CD4-positive, alpha-beta T cell treated with Interleukin-10 for 1 hour (primary cell): ENCODE measurements around the gene PTGR2.
"Not testable (repeated sequence)": the region's sequence is repeated elsewhere in the genome, so short reads cannot be mapped to it uniquely, and the experiment has no call there.

Experiments
- DNase-seq: peaks from one replicate; pipeline ENCODE4 v3.0.0-alpha.2; 2020

The PTGR2 gene

DNA sequence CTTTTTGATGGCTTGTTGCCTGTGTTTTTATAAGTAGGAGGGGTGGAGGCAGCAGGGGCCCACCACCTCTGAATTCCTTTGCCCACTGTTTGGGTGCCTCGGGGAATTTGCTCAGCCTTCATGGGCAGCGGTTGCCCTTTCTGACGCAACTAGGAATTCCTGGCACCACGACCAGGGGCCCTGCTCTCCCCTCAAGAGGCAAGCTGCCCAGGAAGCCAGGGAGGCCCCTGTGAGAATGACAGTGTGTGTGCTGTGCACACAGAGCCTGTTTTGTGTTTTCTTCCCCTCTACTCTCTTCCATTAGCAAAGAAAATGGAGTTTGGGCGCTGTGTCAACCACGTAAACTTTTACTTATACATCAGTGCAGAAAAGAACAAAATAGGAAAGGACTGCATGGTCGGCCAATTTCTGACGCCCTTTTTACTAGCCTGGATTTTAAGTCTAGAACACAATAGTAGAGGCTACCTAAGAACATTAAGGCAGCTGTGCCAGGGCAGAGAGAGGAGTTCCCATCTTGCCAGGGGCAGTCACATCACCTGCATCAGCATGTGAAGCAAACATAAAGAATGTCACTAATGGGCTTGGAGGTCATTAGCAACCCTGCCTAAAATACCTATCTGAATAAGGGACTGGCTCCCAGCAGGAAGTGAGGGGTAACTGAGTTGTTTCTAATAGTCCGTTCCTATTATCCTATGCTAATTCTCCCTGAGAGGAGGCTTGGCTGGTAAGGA is 17.9 kb upstream of the PTGR2 start:
- no peak for DNase-seq

DNA sequence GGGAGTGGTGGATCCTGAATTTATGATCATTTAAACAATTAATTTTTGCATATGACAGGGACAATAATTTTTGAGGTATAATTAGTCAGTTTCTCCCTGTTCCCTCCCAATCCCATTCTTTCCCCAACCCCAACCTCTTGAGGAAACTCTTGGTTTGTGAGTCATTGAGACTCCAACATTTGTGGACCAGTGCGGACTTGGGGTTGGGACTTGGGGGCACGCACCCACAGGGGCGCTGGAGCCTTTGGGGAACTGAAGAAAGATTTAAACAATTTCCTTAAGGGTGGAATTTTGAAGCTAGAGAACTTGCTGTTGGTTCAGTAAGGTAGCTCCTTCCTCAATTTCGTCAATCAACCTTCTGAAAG is 17.4 kb upstream of the PTGR2 start:
- DNase-seq: no peak

DNA sequence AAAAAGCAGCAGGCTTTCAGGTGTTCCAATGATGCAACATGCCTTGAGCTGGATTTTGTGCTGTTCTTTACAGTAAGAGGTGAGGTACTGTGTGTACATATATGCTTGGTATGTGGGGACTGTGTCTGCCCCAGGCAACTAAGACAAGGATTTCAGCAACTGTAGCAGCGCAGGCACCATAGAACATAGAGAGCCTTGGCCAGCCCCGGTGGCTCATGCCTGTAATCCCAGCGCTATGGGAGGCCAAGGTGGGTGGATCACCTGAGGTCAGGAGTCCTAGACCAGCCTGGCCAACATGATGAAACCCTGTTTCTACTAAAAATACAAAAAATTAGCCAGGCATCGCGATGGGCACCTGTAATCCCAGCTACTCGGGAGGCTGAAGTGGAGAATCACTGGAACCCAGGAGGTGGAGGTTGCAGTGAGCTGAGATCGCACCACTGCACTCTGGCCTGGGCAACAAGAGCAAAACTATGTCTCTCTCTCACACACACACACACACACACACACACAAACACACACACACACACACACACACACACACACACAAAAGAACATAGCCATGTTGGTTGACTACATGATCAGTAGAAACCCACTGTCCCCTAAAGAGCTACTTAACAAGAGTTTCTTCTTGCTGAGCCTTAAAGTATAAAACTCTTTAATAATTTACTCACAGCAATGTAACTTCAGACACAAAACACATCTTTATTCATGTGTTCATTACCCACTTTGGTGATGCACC is 13.2 kb upstream of the PTGR2 start:
- DNase-seq: not testable (repeated sequence)

DNA sequence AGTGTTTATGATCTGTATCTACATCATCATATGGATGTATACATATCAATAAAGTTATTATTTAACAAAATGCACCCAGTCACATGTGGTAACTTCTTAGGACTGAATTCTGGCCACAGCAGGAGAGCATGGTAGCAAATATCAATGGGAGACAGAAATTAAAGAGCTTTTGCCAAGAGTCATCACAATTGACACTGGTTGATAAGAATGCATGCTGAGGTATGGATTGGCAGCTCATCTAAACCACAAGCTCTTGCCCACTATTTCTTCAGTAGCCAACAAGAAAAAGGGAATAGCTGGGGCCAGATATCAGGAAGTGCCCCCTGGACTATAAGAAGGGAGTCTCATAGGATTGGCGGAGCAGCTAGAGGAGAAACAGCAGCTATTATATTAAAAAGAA is 9.4 kb upstream of the PTGR2 start:
- no peak for DNase-seq

DNA sequence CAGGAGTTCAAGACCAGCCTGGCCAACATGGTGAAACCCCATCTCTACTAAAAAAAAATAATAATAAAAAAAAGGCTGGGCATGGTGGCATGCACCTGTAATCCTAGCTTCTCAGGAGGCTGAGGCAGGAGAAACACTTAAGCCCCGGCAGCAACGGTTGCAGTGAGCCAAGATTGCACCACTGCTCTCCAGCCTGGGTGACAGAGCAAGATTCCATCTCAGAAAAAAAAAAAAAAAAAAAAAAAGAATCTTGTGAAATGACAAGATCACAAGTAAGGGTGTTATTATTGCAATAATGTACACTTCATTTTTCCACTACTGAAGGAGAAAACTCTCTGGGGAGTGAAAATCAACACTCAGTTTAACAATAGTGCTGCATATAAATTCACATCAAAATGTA is 8.8 kb upstream of the PTGR2 start:
- DNase-seq: no peak

DNA sequence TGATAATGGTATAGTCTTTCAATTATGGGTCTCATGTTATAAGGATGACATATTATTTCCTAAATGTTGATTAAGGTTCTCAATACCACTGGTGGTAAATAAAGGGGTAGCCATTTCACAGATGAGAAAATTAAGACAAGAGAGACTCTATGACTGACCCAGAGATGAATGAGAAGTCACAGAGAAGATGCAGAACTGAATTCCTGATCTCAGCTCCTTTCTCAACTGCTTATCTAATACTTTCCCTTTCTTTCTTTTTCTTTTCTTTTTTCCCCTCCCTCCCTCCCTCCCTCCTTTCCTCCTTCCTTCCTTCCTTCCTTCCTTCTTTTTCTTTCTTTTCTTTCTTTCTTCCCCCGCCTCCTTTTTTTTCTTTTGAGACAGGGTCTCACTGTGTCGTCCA is 8.3 kb upstream of the PTGR2 start:
- DNase-seq: no peak

DNA sequence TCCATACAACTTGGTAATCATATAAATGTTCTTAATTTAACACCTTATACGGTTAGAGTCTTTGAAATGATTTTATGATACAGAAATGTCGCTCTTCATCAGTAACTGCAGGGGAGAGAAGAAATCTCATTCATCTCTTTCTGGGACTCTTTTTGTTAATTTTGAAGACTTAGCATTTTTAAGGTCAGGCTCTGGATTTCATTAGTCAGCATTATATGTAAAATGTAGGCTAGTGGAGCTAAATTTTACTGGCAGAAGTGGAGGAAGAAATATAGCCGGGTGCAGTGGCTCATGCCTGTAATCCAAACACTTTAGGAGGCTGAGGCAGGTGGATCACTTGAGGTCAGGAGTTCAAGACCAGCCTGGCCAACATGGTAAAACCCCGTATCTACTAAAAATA is 4.7 kb upstream of the PTGR2 start:
- no peak for DNase-seq

DNA sequence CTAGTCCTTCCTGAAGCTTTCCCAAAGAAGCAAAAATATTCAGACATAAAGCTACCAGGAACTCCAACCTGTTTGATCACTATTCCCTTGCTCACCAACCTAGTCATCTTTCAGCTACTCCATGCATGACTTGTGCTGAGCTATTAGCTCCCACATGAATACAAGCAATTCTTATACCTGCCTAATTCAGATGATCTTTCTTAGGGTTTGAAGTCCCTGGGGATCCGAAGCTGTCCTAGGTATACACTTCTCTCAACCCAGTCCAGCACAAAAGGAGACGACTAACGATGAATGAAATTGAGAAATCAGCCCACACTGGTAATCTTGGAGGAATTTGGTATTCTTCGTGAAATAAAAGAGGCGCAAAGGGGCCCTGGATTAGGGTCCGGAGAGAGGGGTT is 631 bp upstream of the PTGR2 start:
- DNase-seq: no peak

DNA sequence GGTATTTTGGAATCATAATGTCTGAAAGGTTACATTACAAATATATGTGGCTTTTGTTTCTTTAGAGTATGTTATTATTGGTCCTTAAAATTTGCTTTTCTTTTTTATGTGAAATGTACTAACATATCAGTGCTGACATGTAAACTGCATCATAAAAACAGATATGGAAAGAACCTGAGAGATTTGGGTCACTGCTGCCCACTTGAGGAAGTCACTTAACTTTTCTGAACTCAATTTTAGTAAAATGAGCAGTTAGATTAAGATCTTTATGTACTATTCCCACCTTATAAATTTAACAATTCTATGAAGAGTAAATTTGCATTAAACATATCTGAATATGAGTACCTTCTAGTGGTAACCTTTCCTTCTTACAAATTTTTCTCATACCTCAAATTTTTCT is 7.5 kb downstream of the PTGR2 start:
- no peak for DNase-seq

DNA sequence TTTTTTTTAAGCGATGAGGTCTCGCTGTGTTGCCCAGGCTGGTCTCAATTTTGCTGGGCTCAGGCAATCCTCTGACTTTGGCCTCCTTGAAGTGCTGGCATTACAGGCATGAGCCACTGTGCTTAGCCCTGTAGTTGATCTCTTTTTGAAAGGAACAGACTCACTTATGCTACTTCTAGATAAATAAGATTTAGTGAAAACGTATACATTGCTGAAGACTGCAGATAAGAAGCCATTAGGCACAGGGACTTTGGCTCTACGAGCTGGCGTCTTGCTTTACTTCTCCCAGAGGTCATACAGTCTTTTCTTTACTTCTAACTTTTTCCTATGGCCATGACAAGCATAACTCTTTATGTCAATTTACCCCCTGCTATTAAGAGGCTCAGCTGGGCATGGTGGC is 9.4 kb downstream of the PTGR2 start:
- DNase-seq: no peak

DNA sequence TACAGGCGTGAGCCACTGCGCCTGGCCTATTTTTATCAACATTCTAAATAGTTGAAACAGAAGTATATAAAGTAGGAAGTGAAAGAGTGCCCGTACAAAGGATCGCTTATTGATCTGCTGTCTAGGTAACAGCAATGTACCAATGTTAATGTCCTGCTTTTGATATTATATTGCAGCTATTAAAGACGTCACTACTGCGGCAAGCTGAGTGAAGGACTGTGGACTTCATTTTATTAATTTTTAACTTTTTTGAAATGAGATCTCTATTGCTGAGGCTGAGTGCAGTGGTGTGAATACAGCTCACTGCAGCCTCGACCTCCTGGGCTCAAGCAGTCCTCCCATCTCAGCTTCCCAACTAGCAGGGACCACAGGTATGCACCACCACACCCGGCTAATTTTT is 10.8 kb downstream of the PTGR2 start:
- no peak for DNase-seq

DNA sequence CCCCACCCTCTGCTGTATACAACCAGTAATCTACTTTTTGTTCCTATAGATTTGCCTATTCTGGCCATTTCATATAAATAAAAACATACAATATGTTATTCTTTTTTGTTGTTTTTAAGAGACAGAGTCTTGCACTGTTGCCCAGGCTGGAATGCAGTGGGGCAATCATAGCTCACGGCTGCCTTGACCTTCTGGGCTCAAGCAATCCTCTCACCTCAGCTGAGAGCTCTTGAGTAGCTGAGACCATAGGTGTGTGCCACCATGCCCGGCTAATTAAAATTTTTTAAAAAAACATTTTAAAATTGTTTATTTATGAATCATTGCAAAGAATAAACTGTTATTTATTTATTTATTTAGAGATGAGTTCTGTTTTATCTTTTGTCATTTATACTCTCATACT is 11.6 kb downstream of the PTGR2 start:
- no peak for DNase-seq

DNA sequence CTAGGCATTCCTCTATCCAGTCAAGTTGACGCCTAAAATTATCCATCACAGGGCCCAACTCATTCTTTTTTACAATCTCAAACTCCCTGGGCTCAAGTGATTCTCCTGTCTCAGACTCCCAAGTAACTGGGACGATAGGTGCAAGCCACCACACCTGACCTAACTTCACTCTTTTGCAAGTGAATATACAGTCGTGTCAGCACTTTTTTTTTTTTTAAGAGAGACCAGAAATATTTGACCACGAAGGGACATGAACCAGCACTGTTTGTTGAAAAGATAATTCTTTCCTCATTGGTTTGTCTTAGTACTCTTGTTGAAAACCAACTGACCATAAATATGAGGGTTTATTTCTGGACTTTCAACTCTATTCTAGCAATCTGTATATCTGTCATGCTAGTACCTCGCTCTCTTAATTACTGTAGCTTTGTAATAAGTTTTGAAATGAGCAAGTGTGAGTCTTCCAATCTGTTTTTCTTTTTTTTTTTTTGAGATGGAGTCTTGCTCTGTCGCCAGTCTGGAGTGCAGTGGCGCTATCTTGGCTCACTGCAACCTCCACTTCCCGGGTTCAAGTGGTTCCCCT is 14.0 kb downstream of the PTGR2 start:
- DNase-seq: no peak

DNA sequence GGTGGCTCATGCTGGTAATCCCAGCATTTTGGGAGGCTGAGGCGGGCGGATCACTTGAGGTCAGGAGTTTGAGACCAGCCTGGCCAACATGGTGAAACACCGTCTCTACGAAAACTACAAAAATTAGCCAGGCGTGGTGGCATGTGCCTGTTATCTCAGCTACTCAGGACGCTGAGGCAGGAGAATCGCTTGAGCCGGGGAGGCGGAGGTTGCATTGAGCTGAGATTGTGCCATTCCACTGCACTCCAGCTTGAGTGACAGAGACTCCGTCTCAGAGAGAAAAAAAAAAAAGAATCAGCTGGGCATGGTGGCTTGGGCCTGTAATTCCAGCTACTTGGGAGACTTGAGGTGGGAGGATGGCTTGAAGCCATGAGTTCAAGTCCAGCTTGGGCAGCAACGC is 18.1 kb downstream of the PTGR2 start:
- not testable (repeated sequence) for DNase-seq

DNA sequence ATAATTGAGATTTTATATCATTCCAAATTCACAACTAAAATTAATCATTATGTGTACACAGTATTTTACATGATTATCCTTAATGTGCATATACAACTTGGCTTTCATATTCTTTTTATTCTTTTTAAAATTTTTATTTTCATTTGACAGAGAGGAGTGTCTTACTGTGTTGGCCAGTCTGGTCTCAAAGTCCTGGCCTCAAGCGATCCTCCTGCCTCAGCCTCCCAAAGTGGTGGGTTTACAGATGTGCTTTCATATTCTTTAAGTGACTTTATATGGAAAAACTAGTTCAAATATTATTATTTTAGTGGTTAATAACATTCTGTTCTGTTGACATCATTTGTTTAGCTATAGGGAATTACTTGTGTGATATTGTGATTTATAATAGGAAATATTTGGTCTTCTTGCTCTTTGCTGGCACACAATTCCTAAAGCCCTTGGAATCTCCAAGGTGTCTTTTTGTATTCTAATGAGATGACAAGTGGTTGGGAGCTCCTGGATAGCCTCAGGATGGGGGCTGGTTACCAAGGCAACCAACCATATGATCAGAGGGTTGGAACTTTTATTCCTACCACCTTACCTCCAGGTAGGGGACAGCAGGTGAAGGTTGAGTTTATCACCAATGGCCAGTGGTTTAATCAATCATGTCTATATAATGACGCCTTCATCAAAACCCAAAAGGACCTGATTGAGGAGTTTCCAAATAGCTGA is 19.0 kb downstream of the PTGR2 start:
- DNase-seq: no peak

DNA sequence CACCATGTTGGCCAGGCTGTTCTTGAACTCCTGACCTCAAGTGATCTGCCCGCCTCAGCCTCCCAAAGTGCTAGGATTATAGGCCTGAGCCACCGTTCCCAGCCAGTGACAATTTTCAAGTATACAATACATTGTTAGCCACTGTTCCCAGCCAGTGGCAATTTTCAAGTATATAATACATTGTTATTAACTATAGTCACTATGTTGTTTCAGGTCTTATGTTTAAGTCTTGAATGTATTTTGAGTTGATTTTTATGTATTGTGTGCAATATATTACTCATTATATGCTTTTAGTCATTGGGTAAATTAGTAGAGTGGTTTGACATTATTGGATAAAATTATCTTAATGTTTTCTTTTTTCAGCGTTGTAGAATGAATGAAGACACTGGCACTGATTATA is 22.0 kb downstream of the PTGR2 start:
- no peak for DNase-seq

DNA sequence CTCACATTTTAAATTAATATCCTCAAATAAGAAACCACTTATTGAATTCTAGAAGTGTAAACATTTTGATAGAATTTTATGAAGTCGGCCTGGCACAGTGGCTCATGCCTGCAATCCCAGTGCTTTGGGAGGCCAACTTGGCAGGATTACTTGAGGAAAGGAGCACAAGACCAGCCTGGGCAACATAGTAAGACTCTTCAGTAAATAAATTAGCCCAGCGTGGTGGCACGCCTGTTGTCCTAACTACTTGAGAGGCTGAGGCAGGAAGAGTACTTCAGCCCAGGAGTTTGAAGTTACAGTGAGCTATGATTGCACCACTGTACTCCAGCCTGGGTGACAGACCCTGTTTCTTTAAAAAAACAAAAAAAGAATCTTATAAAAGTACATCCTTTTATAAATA is 26.2 kb downstream of the PTGR2 start:
- DNase-seq: no peak

DNA sequence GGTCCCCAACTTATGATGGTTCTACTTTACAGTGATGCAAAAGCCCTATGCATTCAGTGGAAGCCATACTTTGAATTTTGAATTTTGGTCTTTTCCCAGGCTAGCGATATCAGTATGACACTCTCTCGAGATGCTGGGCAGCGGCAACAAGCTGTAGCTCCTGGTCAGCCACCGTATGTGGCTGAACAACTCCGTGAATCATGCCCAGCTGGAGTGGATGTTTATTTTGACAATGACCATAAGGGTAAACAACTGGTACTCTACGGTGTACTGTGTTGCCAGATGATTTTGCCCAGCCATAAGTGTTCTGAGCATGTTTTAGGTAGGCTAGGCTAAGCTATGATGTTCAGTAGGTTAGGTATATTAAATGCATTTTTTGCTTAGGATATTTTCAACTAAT is 26.8 kb downstream of the PTGR2 start:
- no peak for DNase-seq

DNA sequence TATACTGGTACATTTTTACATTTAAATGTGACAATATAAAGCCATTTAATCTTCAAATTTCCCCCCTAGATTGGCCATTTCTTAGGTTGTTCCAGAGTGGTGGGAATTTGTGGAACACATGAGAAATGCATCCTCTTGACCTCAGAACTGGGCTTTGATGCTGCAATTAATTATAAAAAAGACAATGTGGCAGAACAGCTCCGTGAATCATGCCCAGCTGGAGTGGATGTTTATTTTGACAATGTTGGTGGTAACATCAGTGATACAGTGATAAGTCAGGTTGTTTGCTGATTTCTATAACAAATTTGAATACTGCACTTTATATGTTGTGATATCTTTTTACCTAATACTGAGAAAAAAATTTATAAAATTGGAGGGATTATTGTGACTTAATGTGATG is 27.4 kb downstream of the PTGR2 start:
- no peak for DNase-seq

DNA sequence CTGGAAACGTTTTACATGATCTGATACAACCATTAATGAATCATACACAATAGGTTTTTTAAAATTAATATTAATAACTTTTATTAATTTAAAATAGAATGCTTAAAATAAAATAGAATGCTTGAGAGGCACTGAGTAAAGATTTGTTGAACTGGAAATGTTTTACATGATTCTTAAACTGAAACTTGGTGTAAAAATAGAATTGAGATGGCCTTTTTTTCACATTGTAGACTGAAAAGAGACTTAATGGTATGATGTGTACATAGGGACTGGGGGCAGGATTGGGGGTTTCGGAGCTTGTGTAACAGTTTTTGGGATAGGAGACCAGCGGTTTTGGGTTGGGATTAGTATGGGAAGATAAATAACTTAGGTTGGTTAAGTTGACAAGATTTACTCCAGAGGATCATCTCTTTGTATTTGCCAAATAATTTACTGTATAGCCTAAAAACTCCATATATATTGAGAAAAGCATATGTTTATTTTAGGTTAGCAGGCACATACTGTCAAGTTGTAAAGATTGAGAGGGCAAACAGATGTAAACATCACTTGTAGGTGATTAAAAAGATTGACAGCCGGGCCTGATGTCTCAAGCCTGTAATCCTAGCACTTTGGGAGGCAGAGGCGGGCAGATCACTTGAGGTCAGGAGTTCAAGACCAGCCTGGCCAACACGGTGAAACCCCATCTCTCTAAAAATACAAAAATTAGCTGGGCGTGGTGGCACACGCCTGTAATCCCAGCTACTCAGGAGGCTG is 33.0 kb downstream of the PTGR2 start:
- DNase-seq: no peak

DNA sequence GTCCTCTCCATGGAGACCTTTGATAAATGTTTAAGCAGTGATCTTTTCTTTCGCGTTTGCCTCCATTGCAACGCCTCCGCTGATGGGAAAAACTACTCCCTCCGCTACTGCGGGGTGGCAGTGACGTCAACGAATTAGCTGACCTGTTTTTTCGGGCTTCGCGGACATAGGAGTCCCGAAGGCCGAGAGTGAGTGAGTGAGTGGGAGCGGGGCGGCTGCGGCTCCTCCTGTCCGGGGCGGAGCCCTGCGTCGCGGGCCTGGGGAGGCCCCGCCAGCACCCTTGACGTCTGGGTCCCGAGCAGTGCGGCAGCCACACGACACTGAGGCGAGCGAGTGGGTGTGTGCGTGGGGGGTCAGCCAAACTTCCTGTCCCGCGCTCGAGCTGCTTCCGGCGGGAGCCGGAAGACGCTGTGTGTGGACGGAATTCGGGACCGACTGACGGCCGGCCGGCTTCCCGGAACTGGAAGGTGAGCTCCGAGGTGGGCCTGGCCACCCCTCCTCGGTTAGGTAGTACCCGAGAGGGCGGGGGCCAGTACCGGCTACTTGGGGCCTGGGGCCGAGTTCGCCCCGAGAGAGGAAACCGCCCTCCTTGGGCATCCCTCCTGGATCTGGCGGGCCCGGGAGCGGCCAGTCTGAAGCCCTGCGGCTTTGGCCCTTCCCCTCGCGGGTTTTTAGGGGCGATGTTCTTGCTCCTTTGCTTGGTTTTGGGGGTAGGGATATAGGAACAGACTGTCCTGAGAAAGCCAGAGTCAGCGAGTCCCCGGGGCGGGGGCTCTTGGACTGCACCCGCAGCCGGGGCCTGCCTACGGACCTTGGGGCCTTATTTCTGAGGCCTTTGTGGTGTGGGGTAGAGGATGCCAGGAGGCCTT is 35.1 kb downstream of the PTGR2 start, which contains the start of gene ZNF410:
Gene ZNF410 (plus strand): TSS at position 411 of the 869 bp plus-strand sequence. CDS start 5,317 bp downstream, outside the sequence.
- DNase-seq: peak; percentile 91

DNA sequence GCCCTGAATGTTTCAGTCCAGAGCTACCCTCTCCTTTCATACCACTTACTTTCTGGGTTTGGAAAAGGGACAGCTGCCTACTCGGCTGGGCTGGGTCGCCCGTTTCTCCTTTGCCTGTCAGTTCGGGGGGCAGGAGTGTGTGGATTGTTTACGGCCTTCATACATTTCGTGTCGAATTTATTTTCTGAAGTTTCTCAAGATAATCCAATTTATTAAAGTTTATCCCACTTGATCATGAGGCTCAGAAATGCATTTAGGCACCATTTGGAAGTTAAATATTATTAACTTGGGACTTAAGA is 35.6 kb downstream of the PTGR2 start:
- no peak for DNase-seq
